Skeletal muscle satellite cell (primary cell): Measurements from ENCODE around the gene NEB.

Experiments used
- H3K27me3 ChIP-seq: 2 replicates; pipeline ENCODE4 v1.7.0; 2013; ENCODE audit warnings: low read length; ENCODE audit not compliant: control insufficient read depth, insufficient read depth
- H3K36me3 ChIP-seq: 2 replicates; pipeline ENCODE4 v1.7.0; 2013; ENCODE audit warnings: mild to moderate bottlenecking, control low read depth, low read length; ENCODE audit not compliant: insufficient read depth
- H3K4me1 ChIP-seq: 2 replicates; pipeline ENCODE4 v1.7.0; 2013; ENCODE audit warnings: low read length; ENCODE audit not compliant: control insufficient read depth, insufficient read depth
- H3K4me2 ChIP-seq: 2 replicates; pipeline ENCODE4 v1.7.0; 2013; ENCODE audit warnings: mild to moderate bottlenecking, low read length
- H3K4me3 ChIP-seq: 2 replicates; pipeline ENCODE4 v1.7.0; 2013; ENCODE audit warnings: low read length
- H3K9ac ChIP-seq: 2 replicates; pipeline ENCODE4 v1.7.0; 2013; ENCODE audit warnings: mild to moderate bottlenecking, low read depth, low read length, moderate library complexity
- H3K9me3 ChIP-seq: replicated peaks from 2 replicates; pipeline ENCODE4 v1.7.0; 2013; ENCODE audit warnings: mild to moderate bottlenecking, control low read depth, low read length

The NEB gene

DNA sequence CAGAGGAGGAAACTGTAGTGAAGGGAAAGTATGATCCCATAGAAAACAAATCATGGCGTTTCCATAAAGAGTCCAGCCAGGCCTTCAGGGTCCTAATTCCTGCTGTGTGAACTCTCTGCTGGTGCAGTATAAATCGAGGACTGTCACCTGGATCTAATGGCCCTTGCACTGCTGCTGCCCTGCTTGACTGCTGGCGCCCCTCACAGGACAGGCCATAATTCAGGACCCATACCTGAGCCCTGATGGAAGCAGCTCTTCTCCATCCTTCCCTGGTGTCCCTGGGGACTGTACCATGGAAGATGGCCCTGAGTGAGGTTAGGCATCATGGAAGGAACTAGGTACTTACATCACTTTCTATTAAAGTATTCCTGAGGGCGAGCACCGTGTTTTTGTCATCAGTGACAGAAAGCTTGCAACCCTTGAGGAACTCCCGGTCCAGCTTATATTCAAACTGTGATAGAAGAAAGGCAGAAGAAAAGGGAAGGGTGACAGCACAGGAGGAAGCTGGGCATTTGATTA is 207.6 kb downstream of the NEB start:
- H3K27me3 ChIP-seq = no peaks in the 10 kb centered on the region

DNA sequence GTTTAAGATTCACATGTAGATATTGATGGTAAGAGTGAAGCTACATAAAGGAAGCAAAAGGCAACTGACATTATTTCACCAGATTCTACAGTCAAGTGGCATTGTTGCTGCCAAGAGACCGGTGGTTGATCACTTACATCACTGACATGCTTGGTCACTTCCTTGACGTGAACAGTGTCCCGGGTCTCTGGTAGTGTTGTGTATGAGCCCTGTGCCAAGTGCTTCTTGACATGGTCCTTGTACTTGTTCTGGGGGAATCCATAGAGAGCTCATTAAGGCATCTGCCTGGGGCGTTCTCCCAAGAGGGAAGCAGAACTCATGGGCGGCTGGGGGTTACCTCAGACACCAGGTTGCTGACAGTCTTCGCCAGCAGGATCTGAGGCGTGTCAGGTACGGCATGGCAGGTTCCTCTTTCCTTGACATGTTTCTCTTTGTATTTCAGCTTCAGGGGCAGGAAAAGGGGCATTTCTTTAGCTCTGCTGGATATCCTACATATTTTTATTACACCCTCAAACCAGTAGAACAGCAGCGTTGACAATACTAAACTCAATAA is 208.4 kb downstream of the NEB start:
- no peak overlapping the region for H3K9ac ChIP-seq
- H3K36me3 ChIP-seq = no peaks in the 10 kb centered on the region
- no peak overlapping the region for H3K4me2 ChIP-seq
- no peak overlapping the region for H3K4me3 ChIP-seq
- H3K4me1 ChIP-seq = no peaks in the 10 kb centered on the region
- H3K9me3 ChIP-seq = no peaks in the 10 kb centered on the region
- H3K27me3 ChIP-seq = no peaks in the 10 kb centered on the region

More for the DNA sequence above, 207.6 kb downstream of the NEB start:
- H3K4me2 ChIP-seq = no peak overlapping the region
- H3K9me3 ChIP-seq = no peaks in the 10 kb centered on the region
- no peaks in the 10 kb centered on the region for H3K4me1 ChIP-seq
- no peak overlapping the region for H3K4me3 ChIP-seq
- H3K9ac ChIP-seq = no peak overlapping the region
- H3K36me3 ChIP-seq = no peaks in the 10 kb centered on the region

GRCh38 chr2:151523850-151524249 is 210.4 kb downstream of the NEB start:
- Histone ChIP-seq H3K4me2 (no peak overlapping the region), H3K9me3 (no peaks in the 10 kb centered on the region), H3K27me3 (no peaks in the 10 kb centered on the region), H3K36me3 (no peaks in the 10 kb centered on the region), H3K9ac (no peak overlapping the region), H3K4me3 (no peak overlapping the region), H3K4me1 (no peaks in the 10 kb centered on the region)

- no peaks in the 10 kb centered on the region for H3K36me3 ChIP-seq
These were observed 211.7 kb downstream of the NEB start for GRCh38 chr2:151522556-151522955.

DNA sequence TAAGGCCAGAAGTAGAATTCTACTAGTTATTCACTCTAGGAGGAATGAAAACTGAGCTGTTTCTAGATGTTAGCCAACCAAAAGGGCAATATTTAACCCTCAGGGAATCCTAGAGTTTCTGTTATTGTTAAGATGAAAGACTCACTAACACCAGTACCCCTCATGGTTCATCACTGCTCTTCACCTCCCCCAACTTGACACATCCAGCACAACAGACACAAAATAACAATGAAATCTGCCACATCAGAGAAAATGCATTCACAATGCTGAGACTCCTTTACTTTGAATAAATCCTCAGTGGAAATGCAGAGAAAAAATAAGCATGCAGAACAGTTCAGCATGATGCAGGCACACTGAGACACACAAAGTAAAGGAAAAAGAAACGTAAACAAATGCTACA is 213.3 kb downstream of the NEB start:
- Histone ChIP-seq H3K36me3 (no peaks in the 10 kb centered on the region), H3K9ac (no peak overlapping the region), H3K9me3 (no peaks in the 10 kb centered on the region), H3K4me1 (no peaks in the 10 kb centered on the region), H3K27me3 (no peaks in the 10 kb centered on the region), H3K4me2 (no peak overlapping the region), H3K4me3 (no peak overlapping the region)

More at GRCh38 chr2:151522556-151522955, 211.7 kb downstream of the NEB start:
- H3K4me2 ChIP-seq = no peak overlapping the region
- no peaks in the 10 kb centered on the region for H3K4me1 ChIP-seq
- H3K9ac ChIP-seq = no peak overlapping the region
- H3K4me3 ChIP-seq = no peak overlapping the region
- no peaks in the 10 kb centered on the region for H3K27me3 ChIP-seq
- no peaks in the 10 kb centered on the region for H3K9me3 ChIP-seq

DNA sequence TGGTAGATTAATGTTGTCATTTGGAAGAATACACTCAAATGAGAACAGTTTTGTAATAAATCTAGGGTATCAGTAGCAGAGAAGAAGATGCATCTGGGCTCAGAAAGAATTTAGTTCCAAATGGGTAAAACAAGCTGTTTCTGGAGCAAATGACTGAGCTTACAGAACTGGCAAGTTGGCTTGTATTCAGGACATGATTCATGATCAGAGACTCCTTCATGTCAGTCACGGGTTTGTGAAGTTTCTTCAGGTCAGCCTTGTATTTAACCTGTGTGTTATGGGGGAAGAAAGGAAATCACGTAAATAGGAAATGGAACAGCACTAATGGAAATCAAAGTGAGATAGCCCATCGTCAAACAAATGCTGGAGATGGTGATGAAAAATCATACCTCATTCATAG is 215.5 kb downstream of the NEB start:
- Histone ChIP-seq H3K9ac (no peak overlapping the region), H3K9me3 (no peaks in the 10 kb centered on the region), H3K4me2 (no peak overlapping the region), H3K4me3 (no peak overlapping the region), H3K36me3 (no peaks in the 10 kb centered on the region), H3K27me3 (no peaks in the 10 kb centered on the region), H3K4me1 (no peaks in the 10 kb centered on the region)

GRCh38 chr2:151508519-151508918 is 225.8 kb downstream of the NEB start:
- no peaks in the 10 kb centered on the region for H3K4me1 ChIP-seq
- no peak overlapping the region for H3K4me2 ChIP-seq
- no peaks in the 10 kb centered on the region for H3K9me3 ChIP-seq
- no peaks in the 10 kb centered on the region for H3K36me3 ChIP-seq
- H3K9ac ChIP-seq = no peak overlapping the region
- H3K4me3 ChIP-seq = no peak overlapping the region
- no peaks in the 10 kb centered on the region for H3K27me3 ChIP-seq

DNA sequence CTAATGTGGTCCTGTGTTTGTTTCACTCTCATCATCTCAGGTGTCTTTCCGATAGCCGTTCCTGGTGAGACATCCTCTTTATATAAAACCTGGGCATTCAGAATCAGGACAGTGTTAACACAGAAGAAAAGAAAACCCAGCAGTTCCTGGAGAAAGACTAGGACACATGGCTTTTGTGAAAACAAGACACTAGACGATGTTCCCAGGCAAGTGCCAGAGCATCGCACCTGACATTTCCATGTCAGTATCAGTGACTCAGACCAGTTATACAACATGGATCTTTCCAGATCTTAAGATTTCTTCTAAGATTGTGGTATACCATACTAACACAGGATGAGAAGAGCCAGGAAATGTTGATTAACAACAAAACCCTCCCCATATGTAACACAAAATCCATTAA is 228.1 kb downstream of the NEB start:
- Histone ChIP-seq H3K9me3 (no peaks in the 10 kb centered on the region), H3K36me3 (no peaks in the 10 kb centered on the region), H3K27me3 (no peaks in the 10 kb centered on the region), H3K4me2 (no peak overlapping the region), H3K9ac (no peak overlapping the region), H3K4me3 (no peak overlapping the region), H3K4me1 (no peaks in the 10 kb centered on the region)

DNA sequence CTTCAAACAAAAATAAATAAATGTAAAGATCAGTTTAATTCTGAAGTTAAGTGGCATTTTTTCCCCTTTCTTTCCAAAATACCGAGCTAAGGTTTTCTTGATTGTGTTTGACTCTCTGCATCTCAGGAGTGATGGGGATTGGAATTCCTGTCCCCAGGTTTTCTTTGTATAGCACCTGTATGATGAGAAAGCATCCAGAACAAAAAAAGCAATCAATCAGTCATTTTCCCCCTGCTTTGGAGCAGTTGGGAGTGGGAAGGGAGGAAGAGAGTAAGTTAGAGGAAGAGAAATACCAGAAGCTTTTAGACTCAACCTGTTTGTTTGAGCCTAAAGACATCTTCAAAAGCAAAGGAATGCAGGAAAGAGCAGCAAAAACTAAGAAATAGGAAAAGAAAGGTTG is 236.1 kb downstream of the NEB start:
- H3K4me3 ChIP-seq = no peak overlapping the region
- H3K9me3 ChIP-seq = no peaks in the 10 kb centered on the region
- H3K4me1 ChIP-seq = no peaks in the 10 kb centered on the region
- H3K27me3 ChIP-seq = no peaks in the 10 kb centered on the region
- H3K36me3 ChIP-seq = no peaks in the 10 kb centered on the region
- no peak overlapping the region for H3K9ac ChIP-seq
- H3K4me2 ChIP-seq = no peak overlapping the region

GRCh38 chr2:151491496-151491895 is 242.8 kb downstream of the NEB start:
- Histone ChIP-seq H3K9me3 (no peaks in the 10 kb centered on the region), H3K4me3 (no peak overlapping the region), H3K4me1 (no peaks in the 10 kb centered on the region), H3K36me3 (no peaks in the 10 kb centered on the region), H3K27me3 (no peaks in the 10 kb centered on the region), H3K4me2 (no peak overlapping the region), H3K9ac (no peak overlapping the region)

DNA sequence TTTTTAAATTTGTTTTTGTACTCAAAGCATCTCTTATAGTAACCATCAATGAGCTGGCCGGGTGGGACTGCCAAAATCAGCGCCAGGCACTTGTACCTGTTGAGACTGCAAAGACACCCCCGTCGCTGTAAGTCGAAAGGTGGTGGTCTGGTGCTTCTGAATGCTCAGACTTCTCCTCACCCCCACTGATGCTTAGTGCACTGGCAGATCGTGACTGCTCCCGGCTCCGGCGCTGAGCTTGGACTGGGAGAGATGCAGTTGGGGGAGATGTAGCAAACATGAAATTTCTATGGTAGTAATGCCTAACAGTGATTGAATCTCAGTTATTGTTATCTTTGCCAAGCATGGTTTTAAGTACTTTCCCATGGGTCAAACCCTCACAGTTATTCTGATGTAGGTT is 244.0 kb downstream of the NEB start:
- Histone ChIP-seq H3K9me3 (no peaks in the 10 kb centered on the region), H3K4me1 (no peaks in the 10 kb centered on the region), H3K4me2 (no peak overlapping the region), H3K9ac (no peak overlapping the region), H3K36me3 (no peaks in the 10 kb centered on the region), H3K4me3 (no peak overlapping the region), H3K27me3 (no peaks in the 10 kb centered on the region)

GRCh38 chr2:151486053-151486452 is 248.2 kb downstream of the NEB start:
- H3K36me3 ChIP-seq = peaks cover 11% of the 10 kb centered on the region
- H3K9me3 ChIP-seq = no peaks in the 10 kb centered on the region
- no peak overlapping the region for H3K4me2 ChIP-seq

More at GRCh38 chr2:151486053-151486452, 248.2 kb downstream of the NEB start:
- H3K9ac ChIP-seq = no peak overlapping the region
- H3K4me3 ChIP-seq = no peak overlapping the region
- H3K27me3 ChIP-seq = no peaks in the 10 kb centered on the region
- H3K4me1 ChIP-seq = no peaks in the 10 kb centered on the region
